Neutrophil (primary cell): ENCODE measurements around the gene PAGR1.

Experiments
- H3K27ac ChIP-seq: fragments of 200-600 bp; sonication (generic); 2 replicates; pipeline ENCODE4 v1.5.1; 2016; ENCODE audit warnings: mild to moderate bottlenecking, moderate library complexity
- H3K27me3 ChIP-seq: fragments of 200-600 bp; sonication (generic); 2 replicates; pipeline ENCODE4 v1.6.0; 2016; ENCODE audit warnings: mild to moderate bottlenecking
- H3K36me3 ChIP-seq: fragments of 200-600 bp; sonication (generic); 2 replicates; pipeline ENCODE4 v1.5.1; 2017
- H3K4me1 ChIP-seq, 2 experiments: fragments of 200-600 bp in 1 of 2; sonication (generic) in 1 of 2; 1 replicate in 1 of 2; 2 replicates in 1 of 2; pipeline versions ENCODE4 v1.5.1 to v1.6.1; 2013 to 2016; ENCODE audit warnings: low read depth in 1 of 2, low read length in 1 of 2, mild to moderate bottlenecking in 1 of 2, moderate library complexity in 1 of 2; ENCODE audit not compliant: control insufficient read depth in 1 of 2, insufficient read depth in 1 of 2
- H3K4me3 ChIP-seq, 2 experiments: fragments of 200-600 bp in 1 of 2; sonication (generic) in 1 of 2; 1 replicate in 1 of 2; 2 replicates in 1 of 2; pipeline ENCODE4 v1.5.1; 2013 to 2016; ENCODE audit warnings: low read depth in 1 of 2, low read length in 1 of 2, mild to moderate bottlenecking in 1 of 2, moderate library complexity in 1 of 2
- H3K9me3 ChIP-seq: fragments of 200-600 bp; sonication (generic); 2 replicates; pipeline ENCODE4 v1.5.1; 2016
- CTCF ChIP-seq: fragments of 200-600 bp; sonication (generic); IDR thresholded peaks from 2 replicates; pipeline ENCODE4 v1.5.1; 2016; ENCODE audit warnings: antibody characterized with exemption

PAGR1 gene

GRCh38 chr16:29821643-29822115 lies 5.7 kb downstream of the PAGR1 start:
- H3K36me3 ChIP-seq, result no peaks in the 10 kb centered on the region
- no peak for TF ChIP-seq CTCF
- no peaks in the 10 kb centered on the region for H3K27me3 ChIP-seq
- H3K27ac ChIP-seq, result peak overlapping the region; percentile 89
- no peaks in the 10 kb centered on the region for H3K9me3 ChIP-seq
- H3K4me3 ChIP-seq, result peak overlapping the region; percentile 84 to 99
- peaks cover 79 to 93% of the 10 kb centered on the region in 2 experiments for H3K4me1 ChIP-seq

- Histone ChIP-seq H3K27ac (peak overlapping the region; percentile 65), H3K36me3 (peaks cover 2% of the 10 kb centered on the region), H3K4me1 (peaks cover 69 to 73% of the 10 kb centered on the region in 2 experiments), H3K9me3 (no peaks in the 10 kb centered on the region), H3K4me3 (no peak overlapping the region), H3K27me3 (no peaks in the 10 kb centered on the region)
- no peak for TF ChIP-seq CTCF
Observed at GRCh38 chr16:29824589-29825144, 8.7 kb downstream of the PAGR1 start.

GRCh38 chr16:29825145-29826044 lies 9.4 kb downstream of the PAGR1 start:
- Histone ChIP-seq H3K4me3 (no peak overlapping the region), H3K36me3 (peaks cover 9% of the 10 kb centered on the region), H3K4me1 (peaks cover 64 to 66% of the 10 kb centered on the region in 2 experiments), H3K27ac (peak overlapping the region; percentile 65), H3K27me3 (no peaks in the 10 kb centered on the region), H3K9me3 (no peaks in the 10 kb centered on the region)
- no peak for TF ChIP-seq CTCF

- Histone ChIP-seq H3K4me1 (peaks cover 57 to 60% of the 10 kb centered on the region in 2 experiments), H3K27me3 (no peaks in the 10 kb centered on the region), H3K27ac (peak overlapping the region; percentile 65), H3K36me3 (peaks cover 19% of the 10 kb centered on the region), H3K9me3 (no peaks in the 10 kb centered on the region), H3K4me3 (no peak overlapping the region)
- no peak for TF ChIP-seq CTCF
Observed at GRCh38 chr16:29826342-29826695, 10.4 kb downstream of the PAGR1 start.

- no peak overlapping the region for H3K4me3 ChIP-seq
- peaks cover 18 to 24% of the 10 kb centered on the region in 2 experiments for H3K4me1 ChIP-seq
- H3K36me3 ChIP-seq, result peaks cover 63% of the 10 kb centered on the region
- no peaks in the 10 kb centered on the region for H3K27me3 ChIP-seq
- H3K27ac ChIP-seq, result no peak overlapping the region
- TF ChIP-seq CTCF, result no peak
- H3K9me3 ChIP-seq, result no peaks in the 10 kb centered on the region
Observed at GRCh38 chr16:29830774-29831173, 14.8 kb downstream of the PAGR1 start.
